IMR-90 (cell line): ENCODE measurements around the gene SDK1. TPM values are rescaled to one million over a fixed set of nuclear protein-coding genes. Genes with fewer than 3 reads are reported as not detected.

Source experiments
- ATAC-seq: fragments of 200-7000 bp; cut with Tn5 transposase; 2 replicates; pipeline ENCODE4 v1.9.1; 2020; ENCODE audit warnings: low read depth, mild to moderate bottlenecking, moderate library complexity
- BruUV-seq: library from RNA; stranded (reverse); fragments of 400-500 nt; replicated peaks from 2 replicates; lab custom pipeline; 2021; lab: Mats Ljungman, UMichigan
- CTCF ChIA-PET: fragments of 300-600 bp; formaldehyde crosslinking; extraction: SDS; loops from one replicate; lab custom pipeline; 2021; ENCODE audit warnings: antibody characterized with exemption; lab: Yijun Ruan, JAX
- POLR2A ChIA-PET: fragments of 300-600 bp; sonication (Branson Sonifier 250); formaldehyde crosslinking; loops from one replicate; lab custom pipeline; 2022; ENCODE audit warnings: antibody characterized with exemption; ENCODE audit not compliant: unreplicated experiment; lab: Charles Lee
- DNase-seq: peaks from one replicate; pipeline ENCODE4 v3.0.0; 2013
- H2AFZ ChIP-seq: replicated peaks from 2 replicates; pipeline ENCODE3; 2013; ENCODE audit warnings: low read length, mild to moderate bottlenecking; ENCODE audit not compliant: poor library complexity
- H2AK5ac ChIP-seq: 2 replicates; pipeline ENCODE4 v1.6.1; 2013; ENCODE audit warnings: low read depth, low read length, inconsistent platforms
- H2AK9ac ChIP-seq: replicated peaks from 2 replicates; pipeline ENCODE3; 2013; ENCODE audit warnings: mild to moderate bottlenecking, low read depth, low read length, moderate library complexity; ENCODE audit not compliant: poor library complexity
- H2BK120ac ChIP-seq: 2 replicates; pipeline ENCODE4 v1.6.1; 2013; ENCODE audit warnings: low read depth, low read length, inconsistent platforms
- H2BK15ac ChIP-seq: 3 replicates; pipeline ENCODE4 v1.6.1; 2013; ENCODE audit warnings: low read depth, low read length, inconsistent platforms
- H2BK20ac ChIP-seq: 2 replicates; pipeline ENCODE4 v1.6.1; 2013; ENCODE audit warnings: low read depth, mild to moderate bottlenecking, inconsistent platforms, low read length, moderate library complexity
- H2BK5ac ChIP-seq: 2 replicates; pipeline ENCODE4 v1.6.1; 2013; ENCODE audit warnings: mild to moderate bottlenecking, low read depth, low read length, inconsistent platforms; ENCODE audit not compliant: poor library complexity, severe bottlenecking
- H3K14ac ChIP-seq: replicated peaks from 2 replicates; pipeline ENCODE4 v1.6.1; 2013; ENCODE audit warnings: low read depth, low read length, inconsistent platforms
- H3K18ac ChIP-seq: 2 replicates; pipeline ENCODE4 v1.6.1; 2013; ENCODE audit warnings: low read depth, low read length, control low read depth
- H3K23ac ChIP-seq: 2 replicates; pipeline ENCODE4 v1.6.1; 2013; ENCODE audit warnings: low read depth, low read length, inconsistent platforms
- H3K27ac ChIP-seq: 2 replicates; pipeline ENCODE4 v1.5.1; 2013; ENCODE audit warnings: mild to moderate bottlenecking, control low read depth, low read length; ENCODE audit not compliant: insufficient read depth
- H3K27me3 ChIP-seq: 2 replicates; pipeline ENCODE4 v1.6.1; 2013; ENCODE audit warnings: low read length; ENCODE audit not compliant: control insufficient read depth, insufficient read depth
- H3K36me3 ChIP-seq: 2 replicates; pipeline ENCODE4 v1.6.1; 2013; ENCODE audit warnings: low read length, mixed read lengths; ENCODE audit not compliant: control insufficient read depth, insufficient read depth
- H3K4ac ChIP-seq: 2 replicates; pipeline ENCODE4 v1.6.1; 2013; ENCODE audit warnings: low read depth, low read length, inconsistent platforms
- H3K4me1 ChIP-seq: 2 replicates; pipeline ENCODE4 v1.6.1; 2013; ENCODE audit warnings: low read length, mixed read lengths; ENCODE audit not compliant: control insufficient read depth, insufficient read depth
- H3K4me2 ChIP-seq: 2 replicates; pipeline ENCODE4 v1.6.1; 2013; ENCODE audit warnings: low read depth, mild to moderate bottlenecking, control low read depth, low read length, moderate library complexity
- H3K4me3 ChIP-seq: 2 replicates; pipeline ENCODE4 v1.5.1; 2013; ENCODE audit warnings: low read depth, mild to moderate bottlenecking, control low read depth, low read length, moderate library complexity; ENCODE audit not compliant: insufficient read depth
- H3K56ac ChIP-seq: 2 replicates; pipeline ENCODE4 v1.6.1; 2013; ENCODE audit warnings: low read length, inconsistent platforms; ENCODE audit not compliant: insufficient read depth; ENCODE audit errors: extremely low read depth
- H3K79me1 ChIP-seq, 2 experiments: 2 replicates each; pipeline ENCODE4 v1.6.1; 2013; ENCODE audit warnings: low read length in 2 of 2, inconsistent platforms in 1 of 2, low read depth in 1 of 2
- H3K9ac ChIP-seq: 2 replicates; pipeline ENCODE4 v1.6.1; 2013; ENCODE audit warnings: low read depth, low read length, control low read depth
- H3K9me1 ChIP-seq: 2 replicates; pipeline ENCODE4 v1.6.1; 2013; ENCODE audit warnings: low read length, inconsistent platforms; ENCODE audit not compliant: insufficient read depth
- H3K9me3 ChIP-seq: 2 replicates; pipeline ENCODE4 v1.6.1; 2013; ENCODE audit warnings: low read length; ENCODE audit not compliant: control insufficient read depth, insufficient read depth
- H4K20me1 ChIP-seq: 2 replicates; pipeline ENCODE4 v1.6.1; 2013; ENCODE audit warnings: low read length, inconsistent platforms; ENCODE audit not compliant: insufficient read depth
- H4K5ac ChIP-seq: 2 replicates; pipeline ENCODE4 v1.6.1; 2013; ENCODE audit warnings: mild to moderate bottlenecking, low read depth, low read length, control low read depth
- H4K8ac ChIP-seq, 2 experiments: 2 replicates each; pipeline ENCODE4 v1.6.1; 2013; ENCODE audit warnings: low read depth in 2 of 2, low read length in 2 of 2, control low read depth in 1 of 2, inconsistent platforms in 1 of 2
- H4K91ac ChIP-seq: 2 replicates; pipeline ENCODE4 v1.6.1; 2013; ENCODE audit warnings: low read depth, low read length, inconsistent platforms; ENCODE audit not compliant: insufficient read depth
- BHLHE40 ChIP-seq: fragments of 150-350 bp; IDR thresholded peaks from 2 replicates; pipeline ENCODE4 v1.6.1; 2016; ENCODE audit warnings: mild to moderate bottlenecking, low read depth, low read length
- CEBPB ChIP-seq: IDR thresholded peaks from 2 replicates; pipeline ENCODE4 v1.6.1; 2012; ENCODE audit warnings: low read depth, low read length, improper control_type of control experiment
- ELK1 ChIP-seq: fragments of 150-350 bp; IDR thresholded peaks from 2 replicates; pipeline ENCODE4 v1.6.1; 2016; ENCODE audit warnings: low read depth, mild to moderate bottlenecking, low read length, moderate library complexity, borderline replicate concordance
- MAFK ChIP-seq: IDR thresholded peaks from 2 replicates; pipeline ENCODE4 v1.6.1; 2012; ENCODE audit warnings: low read depth, low read length, improper control_type of control experiment
- MAZ ChIP-seq: IDR thresholded peaks from 2 replicates; pipeline ENCODE4 v1.6.1; 2012; ENCODE audit warnings: low read depth, mild to moderate bottlenecking, low read length, improper control_type of control experiment, moderate library complexity, borderline replicate concordance
- MXI1 ChIP-seq: IDR thresholded peaks from 2 replicates; pipeline ENCODE4 v1.6.1; 2012; ENCODE audit warnings: low read depth, mild to moderate bottlenecking, low read length, moderate library complexity, borderline replicate concordance
- RCOR1 ChIP-seq: IDR thresholded peaks from 2 replicates; pipeline ENCODE4 v1.6.1; 2012; ENCODE audit warnings: mild to moderate bottlenecking, low read length, improper control_type of control experiment; ENCODE audit not compliant: insufficient replicate concordance
- WGBS, 2 experiments: methylation state at CpG; one replicate each; pipeline versions ENCODE4 v1.1.5 to v1.1.7; 2013; ENCODE audit warnings: missing lambda C conversion rate in 2 of 2; ENCODE audit not compliant: insufficient read length in 1 of 2; ENCODE audit errors: extremely low coverage in 2 of 2; 5-methylcytosine and 5-hydroxymethylcytosine counted together
- dilution Hi-C: fragments of 300-500 bp; cut with HindIII; formaldehyde crosslinking; loops from one replicate; pipeline ENCODE4 v1.14.3; 2018; ENCODE audit warnings: low sequenced_read_pairs; ENCODE audit not compliant: unreplicated experiment
- in situ Hi-C: fragments of 300-500 bp; cut with MboI; formaldehyde crosslinking; loops from 3 replicates; pipeline ENCODE4 v1.14.3; 2019; ENCODE audit warnings: low sequenced_read_pairs, inconsistent platforms, mixed read lengths
- intact Hi-C: fragments of 100-400 bp; cut with micrococcal nuclease; formaldehyde crosslinking; loops from 2 replicates; pipeline ENCODE4 v1.10.0; 2022
- polyA plus RNA-seq, 3 experiments: library from polyadenylated mRNA; depleted of rRNA; stranded (reverse); fragments of >200 nt; gene quantifications; 2 replicates each; pipeline ENCODE4 v1.2.3, GENCODE V29; 2012; ENCODE audit warnings: low replicate concordance in 1 of 3
- total RNA-seq: library from RNA; depleted of rRNA; stranded (reverse); fragments of >200 nt; gene quantifications from 2 replicates; pipeline ENCODE4 v1.2.3, GENCODE V29; 2012

Gene SDK1
- total and polyA plus RNA-seq, 2 of the 4 experiments (the other 2 are of a cell fraction): 1.5 to 1.6 TPM

- CTCF ChIA-PET: no interaction called here
- H2AK9ac ChIP-seq: no peak overlapping the region
Observed at GRCh38 chr7:4136036-4136435, 835.0 kb downstream of the SDK1 start.

More at GRCh38 chr7:4136036-4136435, 835.0 kb downstream of the SDK1 start:
- ATAC-seq (no peak), DNase-seq (no peak)
- Histone ChIP-seq H3K4me1 (no peaks in the 10 kb centered on the region), H3K27me3 (no peaks in the 10 kb centered on the region), H2BK20ac (no peak overlapping the region), H3K36me3 (no peaks in the 10 kb centered on the region), H2BK15ac (no peak overlapping the region), H3K27ac (no peak overlapping the region), H3K79me1 (no peaks in the 10 kb centered on the region), H4K20me1 (no peaks in the 10 kb centered on the region), H3K9me3 (no peaks in the 10 kb centered on the region; the same call in 1 of the 2 replicates), H2BK5ac (no peak overlapping the region), H3K4me3 (no peak overlapping the region), H3K4me2 (no peak overlapping the region), H3K18ac (no peak overlapping the region), H2BK120ac (no peak overlapping the region), H2AFZ (no peak overlapping the region), H3K9me1 (no peaks in the 10 kb centered on the region), H3K23ac (no peak overlapping the region), H3K56ac (no peak overlapping the region), H3K9ac (no peak overlapping the region), H4K91ac (no peak overlapping the region), H3K14ac (no peak overlapping the region), H4K8ac (no peak overlapping the region), H4K5ac (no peak overlapping the region), H3K4ac (no peak overlapping the region), H2AK5ac (no peak overlapping the region)
- 60% methylated on average over 1 of the region's 11 CpGs; no CpG with 5 or more reads in 1 of the 2 experiments for WGBS, 2 experiments
- TF ChIP-seq MAZ (no peak), RCOR1 (no peak), CEBPB (no peak), ELK1 (no peak), BHLHE40 (no peak), MAFK (no peak), MXI1 (no peak)
- intact Hi-C loops: no loop called here
- in situ Hi-C loops: no loop called here
- dilution Hi-C loops: no loop called here
- no TSS peak for BruUV-seq
- POLR2A ChIA-PET: no interaction called here
